GM21737 (cell line): ENCODE data around the gene LRBA.

Experiments
- ATAC-seq: cut with Tn5 transposase; IDR thresholded peaks from one replicate; pipeline ENCODE4 v1.9.1; 2021; ENCODE audit warnings: mild to moderate bottlenecking, moderate library complexity; ENCODE audit not compliant: unreplicated experiment

The LRBA gene

GRCh38 chr4:150884625-150885024, 130.5 kb downstream of the LRBA start:
- no peak for ATAC-seq

GRCh38 chr4:150875367-150875766, 139.7 kb downstream of the LRBA start:
- no peak for ATAC-seq

- no peak for ATAC-seq
Observed at GRCh38 chr4:150874338-150875226, 140.5 kb downstream of the LRBA start.

GRCh38 chr4:150867148-150867547, 147.9 kb downstream of the LRBA start:
- ATAC-seq: peak; percentile 86

- no peak for ATAC-seq
Observed at GRCh38 chr4:150863456-150863855, 151.6 kb downstream of the LRBA start.

- ATAC-seq: no peak
Observed at GRCh38 chr4:150862829-150863228, 152.3 kb downstream of the LRBA start.

GRCh38 chr4:150859453-150859852, 155.6 kb downstream of the LRBA start:
- ATAC-seq: no peak

- ATAC-seq: no peak
Observed at GRCh38 chr4:150855981-150856510, 159.0 kb downstream of the LRBA start.

GRCh38 chr4:150854600-150854999, 160.5 kb downstream of the LRBA start:
- no peak for ATAC-seq

- ATAC-seq: no peak
Observed at GRCh38 chr4:150853882-150854281, 161.2 kb downstream of the LRBA start.

- no peak for ATAC-seq
Observed at GRCh38 chr4:150852216-150852615, 162.9 kb downstream of the LRBA start.

- no peak for ATAC-seq
Observed at GRCh38 chr4:150849016-150849415, 166.1 kb downstream of the LRBA start.

- ATAC-seq: peak; percentile 93
Observed at GRCh38 chr4:150828159-150828558, 186.9 kb downstream of the LRBA start.

- no peak for ATAC-seq
Observed at GRCh38 chr4:150827226-150827625, 187.9 kb downstream of the LRBA start.

- ATAC-seq: no peak
Observed at GRCh38 chr4:150826306-150826705, 188.8 kb downstream of the LRBA start.

- ATAC-seq: no peak
Observed at GRCh38 chr4:150822407-150822806, 192.7 kb downstream of the LRBA start.

GRCh38 chr4:150821641-150822040, 193.4 kb downstream of the LRBA start:
- no peak for ATAC-seq

GRCh38 chr4:150820409-150820808, 194.7 kb downstream of the LRBA start:
- no peak for ATAC-seq

- ATAC-seq: no peak
Observed at GRCh38 chr4:150818661-150819060, 196.4 kb downstream of the LRBA start.

- ATAC-seq: no peak
Observed at GRCh38 chr4:150817804-150818528, 197.1 kb downstream of the LRBA start.

- no peak for ATAC-seq
Observed at GRCh38 chr4:150817017-150817416, 198.1 kb downstream of the LRBA start.

- ATAC-seq: no peak
Observed at GRCh38 chr4:150816491-150816890, 198.6 kb downstream of the LRBA start.
